Fibroblast of skin of abdomen (primary cell): ENCODE results near the gene PSMG4.

ENCODE experiments used
- DNase-seq: peaks from one replicate; pipeline ENCODE4 v3.0.0-alpha.2; 2013

The PSMG4 gene

GRCh38 chr6:3310703-3311102 is 52.0 kb downstream of the PSMG4 start:
- no peak for DNase-seq

- no peak for DNase-seq
These were observed 53.1 kb downstream of the PSMG4 start for GRCh38 chr6:3311826-3312225.

- no peak for DNase-seq
These were observed 54.0 kb downstream of the PSMG4 start for GRCh38 chr6:3312604-3313231.

GRCh38 chr6:3314176-3314575 is 55.4 kb downstream of the PSMG4 start:
- DNase-seq = no peak

- no peak for DNase-seq
These were observed 56.1 kb downstream of the PSMG4 start for GRCh38 chr6:3314621-3315467.

GRCh38 chr6:3315841-3316240 is 57.1 kb downstream of the PSMG4 start:
- DNase-seq = no peak

GRCh38 chr6:3316331-3316730 is 57.6 kb downstream of the PSMG4 start:
- DNase-seq = no peak

GRCh38 chr6:3316818-3317217 is 58.1 kb downstream of the PSMG4 start:
- no peak for DNase-seq
